ENCODE data around the gene FEM1C.

DNA sequence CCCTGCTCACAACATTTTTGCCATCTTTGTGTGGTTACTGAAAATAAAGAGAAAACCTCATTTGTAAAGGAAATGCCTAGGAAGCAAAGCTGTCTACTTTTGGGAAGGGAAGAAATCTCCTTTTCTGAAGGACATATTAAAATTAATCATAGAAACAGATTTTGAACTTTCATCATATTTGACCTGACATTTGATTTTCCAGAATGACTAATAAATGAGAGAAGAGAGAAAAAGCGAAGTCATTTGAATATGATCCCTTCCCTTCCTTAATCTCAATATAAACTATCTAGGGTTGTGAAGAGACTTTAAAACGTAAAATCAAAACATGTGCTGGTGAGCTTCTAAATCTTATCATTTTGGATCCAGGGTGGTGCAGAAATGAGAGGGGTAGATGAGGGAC, 66.3 kb downstream of the FEM1C start:
- TF ChIP-seq, protein P1, sequence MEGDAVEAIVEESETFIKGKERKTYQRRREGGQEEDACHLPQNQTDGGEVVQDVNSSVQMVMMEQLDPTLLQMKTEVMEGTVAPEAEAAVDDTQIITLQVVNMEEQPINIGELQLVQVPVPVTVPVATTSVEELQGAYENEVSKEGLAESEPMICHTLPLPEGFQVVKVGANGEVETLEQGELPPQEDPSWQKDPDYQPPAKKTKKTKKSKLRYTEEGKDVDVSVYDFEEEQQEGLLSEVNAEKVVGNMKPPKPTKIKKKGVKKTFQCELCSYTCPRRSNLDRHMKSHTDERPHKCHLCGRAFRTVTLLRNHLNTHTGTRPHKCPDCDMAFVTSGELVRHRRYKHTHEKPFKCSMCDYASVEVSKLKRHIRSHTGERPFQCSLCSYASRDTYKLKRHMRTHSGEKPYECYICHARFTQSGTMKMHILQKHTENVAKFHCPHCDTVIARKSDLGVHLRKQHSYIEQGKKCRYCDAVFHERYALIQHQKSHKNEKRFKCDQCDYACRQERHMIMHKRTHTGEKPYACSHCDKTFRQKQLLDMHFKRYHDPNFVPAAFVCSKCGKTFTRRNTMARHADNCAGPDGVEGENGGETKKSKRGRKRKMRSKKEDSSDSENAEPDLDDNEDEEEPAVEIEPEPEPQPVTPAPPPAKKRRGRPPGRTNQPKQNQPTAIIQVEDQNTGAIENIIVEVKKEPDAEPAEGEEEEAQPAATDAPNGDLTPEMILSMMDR (IDR thresholded peaks at IDR 0.05): no peak
- no peak for TF ChIP-seq POLR2A (IDR thresholded peaks at IDR 0.05)
